ENCODE results near the gene OR4F17. TPM values are rescaled to one million over a fixed set of nuclear protein-coding genes. Genes with fewer than 3 reads are reported as not detected.
A peak's percentile ranks its signal among the peaks of the same experiment; 100 is the strongest.
"Not testable (repeated sequence)": the region's sequence is repeated elsewhere in the genome, so short reads cannot be mapped to it uniquely, and the experiment has no call there.

The OR4F17 gene
- not detected for polyA plus RNA-seq (2012; ENCODE audit: insufficient read depth, insufficient read length, low read depth)

- H3K36me3 ChIP-seq; H3K9me3 ChIP-seq; DNase-seq; H3K4me3 ChIP-seq (ENCODE audit: low read depth, low read length); H3K4me1 ChIP-seq; H3K27me3 ChIP-seq: not testable (repeated sequence)
Observed at GRCh38 chr19:106804-107203, at the start of gene OR4F17. Gene OR4F17 (plus strand): TSS chr19:107104. CDS start chr19:110679, 3,575 bp downstream.

GRCh38 chr19:70793-71192 lies 36.1 kb upstream of the OR4F17 start:
- H3K36me3 ChIP-seq; H3K9me3 ChIP-seq; H3K27me3 ChIP-seq; H3K4me1 ChIP-seq; H3K4me3 ChIP-seq (ENCODE audit: low read depth, low read length): not testable (repeated sequence)
- DNase-seq = peak; percentile 46

DNA sequence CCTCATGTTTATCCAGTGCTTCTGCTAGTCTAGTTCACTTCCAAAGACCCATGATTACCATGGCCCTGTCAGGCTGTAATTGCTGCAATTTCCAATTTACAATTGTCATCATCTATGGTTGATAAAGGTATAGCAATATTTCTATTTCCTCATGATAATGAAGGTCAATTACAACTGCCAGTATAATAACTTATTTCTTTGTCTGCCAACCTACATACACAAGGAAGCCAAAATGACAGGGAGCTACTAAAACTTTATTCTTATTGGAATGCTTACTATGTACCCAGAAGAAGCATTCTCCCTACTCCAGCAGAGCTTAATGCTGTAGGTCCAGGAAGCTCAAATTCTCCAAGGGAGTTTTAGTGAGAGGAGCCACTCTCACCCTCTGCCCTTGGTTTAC lies 24.0 kb upstream of the OR4F17 start:
- not testable (repeated sequence) for DNase-seq; H3K36me3 ChIP-seq; H3K9me3 ChIP-seq; H3K4me1 ChIP-seq; H3K4me3 ChIP-seq (ENCODE audit: low read depth, low read length); H3K27me3 ChIP-seq

GRCh38 chr19:83626-84025 lies 23.3 kb upstream of the OR4F17 start:
- H3K4me3 ChIP-seq (ENCODE audit: low read depth, low read length); H3K36me3 ChIP-seq; H3K4me1 ChIP-seq; H3K27me3 ChIP-seq; H3K9me3 ChIP-seq; DNase-seq: not testable (repeated sequence)

DNA sequence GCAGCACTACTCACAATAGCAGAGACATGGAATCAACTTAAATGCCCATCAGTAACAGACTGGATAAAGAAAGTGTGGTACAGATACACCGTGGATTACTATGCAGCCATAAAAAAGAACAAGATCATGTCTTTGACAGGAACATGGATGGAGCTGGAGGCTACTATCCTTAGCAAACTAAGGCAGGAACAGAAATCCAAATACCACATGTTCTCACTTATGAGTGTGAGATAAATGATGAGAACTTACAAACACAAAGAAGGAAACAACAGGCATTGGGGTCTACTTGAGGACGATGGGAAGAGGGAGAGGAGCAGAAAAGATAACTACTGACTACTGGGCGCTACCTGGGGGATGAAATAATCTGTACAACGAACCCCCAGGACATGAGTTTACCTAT lies 16.2 kb upstream of the OR4F17 start:
- not testable (repeated sequence) for H3K9me3 ChIP-seq; H3K36me3 ChIP-seq; DNase-seq; H3K4me3 ChIP-seq (ENCODE audit: low read depth, low read length); H3K4me1 ChIP-seq; H3K27me3 ChIP-seq

GRCh38 chr19:94794-95193 lies 12.1 kb upstream of the OR4F17 start:
- not testable (repeated sequence) for H3K4me1 ChIP-seq; H3K36me3 ChIP-seq; H3K4me3 ChIP-seq (ENCODE audit: low read depth, low read length); H3K9me3 ChIP-seq; DNase-seq; H3K27me3 ChIP-seq

DNA sequence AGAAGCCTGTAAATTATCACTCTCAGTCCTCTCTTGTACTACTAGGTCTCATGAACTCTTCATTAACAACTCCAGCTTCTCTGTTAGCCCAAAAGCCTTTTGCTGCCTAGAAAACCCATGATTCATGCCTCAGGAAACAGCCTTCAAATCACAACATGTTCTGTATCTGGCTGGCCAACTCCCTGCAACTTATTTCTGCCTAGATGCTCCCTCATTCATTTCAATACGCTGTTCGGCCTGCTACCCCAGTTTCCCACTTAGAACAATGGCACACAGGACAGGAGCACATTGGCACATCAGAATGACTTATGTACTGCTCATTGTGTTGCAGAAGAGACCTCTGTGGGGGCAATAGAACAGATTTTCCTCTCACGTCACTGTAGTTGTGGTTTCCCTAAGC lies 9.3 kb upstream of the OR4F17 start:
- H3K4me3 ChIP-seq (ENCODE audit: low read depth, low read length); H3K36me3 ChIP-seq; H3K27me3 ChIP-seq; H3K9me3 ChIP-seq; H3K4me1 ChIP-seq; DNase-seq: not testable (repeated sequence)

- not testable (repeated sequence) for DNase-seq, H3K36me3 ChIP-seq
Observed at GRCh38 chr19:120443-121140, 13.7 kb downstream of the OR4F17 start.

More at GRCh38 chr19:120443-121140, 13.7 kb downstream of the OR4F17 start:
- not testable (repeated sequence) for H3K9me3 ChIP-seq; H3K4me3 ChIP-seq (ENCODE audit: low read depth, low read length); H3K27me3 ChIP-seq; H3K4me1 ChIP-seq

All from BE2C (cell line).